ENCODE measurements around the gene PCSK5. TPM values are rescaled to one million over a fixed set of nuclear protein-coding genes. Genes with fewer than 3 reads are reported as not detected.

The PCSK5 gene
- total RNA-seq, 1 experiment from 2014 or later, result 7.5 TPM

GRCh38 chr9:75880618-75881017 is 9.9 kb upstream of the PCSK5 start:
- no peak overlapping the region for H2BK20ac ChIP-seq (ENCODE audit: low read depth, low read length, poor library complexity, severe bottlenecking)
- H2AK5ac ChIP-seq (ENCODE audit: insufficient read length, low read length), result no peak overlapping the region
- Mint-ChIP-seq H3K4me1 (peaks cover 10 to 12% of the 10 kb centered on the region in 2 experiments), H3K4me3 (no peak overlapping the region), H3K27me3 (ENCODE audit: low read depth) (no peaks in the 10 kb centered on the region), H3K36me3 (ENCODE audit: insufficient read depth in 1 of 3, low read depth in 3 of 3) (peaks cover 0 to 1% (median 0%) of the 10 kb centered on the region in 3 experiments; a peak in 1 of 7 replicates), H3K9me3 (no peaks in the 10 kb centered on the region; a peak in 1 of 5 replicates), H3K27ac (no peak overlapping the region; a peak in 1 of 7 replicates)
- no peak overlapping the region for H3K9ac ChIP-seq (ENCODE audit: extremely low read depth, insufficient read length, low read length)
- H3K14ac ChIP-seq (ENCODE audit: insufficient read depth, low read length), result no peak overlapping the region
- H3K56ac ChIP-seq (ENCODE audit: insufficient read length, low read depth, low read length), result no peak overlapping the region
- H3K4me1 ChIP-seq (ENCODE audit: insufficient read depth, low read length), result peaks cover 2% of the 10 kb centered on the region; the same call in 1 of the 2 replicates
- H3K18ac ChIP-seq (ENCODE audit: insufficient read length, low read depth, low read length), result no peak overlapping the region
- no peak for TF ChIP-seq CTCF (conservative IDR thresholded peaks at IDR 0.05)
- H3K27me3 ChIP-seq (ENCODE audit: insufficient read depth, low read length), result no peaks in the 10 kb centered on the region
- no peaks in the 10 kb centered on the region for H3K9me3 ChIP-seq (ENCODE audit: control insufficient read depth, low read depth, low read length)
- H3K27ac ChIP-seq (ENCODE audit: insufficient read length, low read depth, low read length), result no peak overlapping the region
- no peak overlapping the region for H3T11ph ChIP-seq (ENCODE audit: low read length)
- no peak overlapping the region for H4K5ac ChIP-seq (ENCODE audit: insufficient read length, low read depth, low read length)
- H3K4me2 ChIP-seq (ENCODE audit: insufficient read depth, insufficient read length, low read length), result no peak overlapping the region
- H2BK15ac ChIP-seq (ENCODE audit: low read depth, low read length), result no peak overlapping the region
- no peak overlapping the region for H4K8ac ChIP-seq (replicated peaks; ENCODE audit: insufficient read length, low read depth, low read length)
- DNase-seq, result no peak
- no peak overlapping the region for H3K23ac ChIP-seq (ENCODE audit: insufficient read length, low read depth, low read length)
- no peaks in the 10 kb centered on the region for H4K20me1 ChIP-seq (ENCODE audit: control insufficient read depth, insufficient read depth, insufficient read length)
- no peak overlapping the region for H2BK120ac ChIP-seq (ENCODE audit: low read depth, low read length, poor library complexity, severe bottlenecking)
- no peaks in the 10 kb centered on the region for H3K79me2 ChIP-seq (ENCODE audit: insufficient read depth, low read length)
- H3K79me1 ChIP-seq (ENCODE audit: insufficient read depth, low read depth, low read length, poor library complexity, severe bottlenecking), result no peaks in the 10 kb centered on the region
- H4K91ac ChIP-seq (ENCODE audit: insufficient read length, low read depth, low read length), result no peak overlapping the region
- no peak overlapping the region for H2BK5ac ChIP-seq (ENCODE audit: insufficient read length, low read length)
- no peak overlapping the region for H3K4ac ChIP-seq (ENCODE audit: low read depth, low read length)
- no CpG with 5 or more reads among the region's 1 CpG for WGBS (ENCODE audit: extremely low coverage, insufficient read length, low lambda C conversion rate)
- H3K23me2 ChIP-seq (ENCODE audit: insufficient read length, low read depth, low read length, poor library complexity, severe bottlenecking), result no peaks in the 10 kb centered on the region
- no peak overlapping the region for H2BK12ac ChIP-seq (ENCODE audit: insufficient read length, low read depth, low read length)
- no peak overlapping the region for H2AFZ ChIP-seq (ENCODE audit: low read length)

Data from H9 (cell line).